ENCODE results near the gene FBXO36. TPM values are rescaled to one million over a fixed set of nuclear protein-coding genes. Genes with fewer than 3 reads are reported as not detected.

The FBXO36 gene
- total RNA-seq, 2 experiments from 2014 or later: 1.0 to 1.1 TPM

GRCh38 chr2:229980431-229981184 lies 58.3 kb downstream of the FBXO36 start:
- POLR2A ChIA-PET: no interaction called here
- no peaks in the 10 kb centered on the region for H3K27me3 Mint-ChIP-seq (ENCODE audit: low read depth)
- H3K36me3 Mint-ChIP-seq (ENCODE audit: low read depth): no peaks in the 10 kb centered on the region
- no peak overlapping the region for H3K4me3 Mint-ChIP-seq
- no peak overlapping the region for H3K27ac Mint-ChIP-seq
- H3K9me3 Mint-ChIP-seq (ENCODE audit: insufficient read depth): no peaks in the 10 kb centered on the region
- CTCF ChIA-PET: interaction anchor here (0.8 kb wide), 1 partner anchor 28 kb away, joined by 3 read pairs; no protein-coding TSS in a partner anchor
- DNase-seq: peak; percentile 21
- H3K4me1 Mint-ChIP-seq (ENCODE audit: low read depth): peaks cover 5% of the 10 kb centered on the region
- no peak for ATAC-seq

DNA sequence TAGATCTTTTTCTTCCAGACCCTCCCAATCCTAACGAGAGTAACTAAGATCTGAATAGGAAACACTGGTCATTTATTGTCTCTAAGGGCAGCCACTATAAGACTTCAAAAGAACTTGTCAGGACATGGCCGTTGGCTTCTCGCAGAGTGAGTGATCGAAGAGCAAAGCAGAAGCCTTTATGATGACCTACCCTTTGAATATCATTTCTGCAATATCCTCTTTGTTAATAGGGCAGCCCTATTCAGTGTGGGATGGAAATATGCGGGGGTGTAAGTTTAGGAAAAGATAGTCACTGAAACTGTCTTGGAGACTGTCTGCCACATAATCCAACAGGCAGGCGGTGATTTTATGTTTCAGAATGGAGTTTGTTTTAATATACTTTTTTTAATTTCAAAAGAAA lies 70.9 kb downstream of the FBXO36 start:
- Mint-ChIP-seq H3K4me3 (no peak overlapping the region), H3K36me3 (ENCODE audit: low read depth) (no peaks in the 10 kb centered on the region), H3K9me3 (ENCODE audit: insufficient read depth) (no peaks in the 10 kb centered on the region), H3K4me1 (ENCODE audit: low read depth) (no peaks in the 10 kb centered on the region), H3K27ac (no peak overlapping the region), H3K27me3 (ENCODE audit: low read depth) (no peaks in the 10 kb centered on the region)
- POLR2A ChIA-PET: no interaction called here
- ATAC-seq (no peak), DNase-seq (no peak)
- CTCF ChIA-PET: no interaction called here

GRCh38 chr2:229996320-229996719 lies 74.0 kb downstream of the FBXO36 start:
- POLR2A ChIA-PET: no interaction called here
- H3K36me3 Mint-ChIP-seq (ENCODE audit: low read depth): no peaks in the 10 kb centered on the region
- no peak overlapping the region for H3K27ac Mint-ChIP-seq
- CTCF ChIA-PET: interaction anchor here (1.9 kb wide), 1 partner anchor 12 kb away, joined by 7 read pairs; no protein-coding TSS in a partner anchor
- no peak for DNase-seq
- H3K4me1 Mint-ChIP-seq (ENCODE audit: low read depth): peaks cover 2% of the 10 kb centered on the region
- no peak overlapping the region for H3K4me3 Mint-ChIP-seq
- no peak for ATAC-seq
- no peaks in the 10 kb centered on the region for H3K27me3 Mint-ChIP-seq (ENCODE audit: low read depth)
- no peaks in the 10 kb centered on the region for H3K9me3 Mint-ChIP-seq (ENCODE audit: insufficient read depth)

DNA sequence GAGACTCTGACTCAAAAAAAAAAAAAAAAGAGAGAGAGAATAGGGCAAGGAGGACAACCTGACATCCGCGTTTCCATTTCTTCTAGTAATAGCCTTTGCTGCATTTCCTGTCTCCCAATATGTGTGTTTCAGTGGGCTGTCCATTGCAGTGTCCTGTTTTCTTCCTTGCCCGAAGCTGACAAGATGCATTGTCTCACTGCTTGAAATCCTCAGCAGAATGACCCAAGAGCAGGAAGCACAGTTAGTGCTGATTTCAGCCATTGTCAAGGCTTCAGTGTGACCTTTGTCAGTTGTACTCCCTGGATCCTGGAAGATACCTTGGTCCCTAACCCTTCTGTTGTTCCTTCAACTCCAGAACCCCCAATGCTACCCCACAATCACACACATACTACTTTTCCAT lies 75.3 kb downstream of the FBXO36 start:
- no peak for DNase-seq
- POLR2A ChIA-PET: no interaction called here
- CTCF ChIA-PET: interaction anchor here (1.9 kb wide), 1 partner anchor 11 kb away, joined by 7 read pairs; no protein-coding TSS in a partner anchor

DNA sequence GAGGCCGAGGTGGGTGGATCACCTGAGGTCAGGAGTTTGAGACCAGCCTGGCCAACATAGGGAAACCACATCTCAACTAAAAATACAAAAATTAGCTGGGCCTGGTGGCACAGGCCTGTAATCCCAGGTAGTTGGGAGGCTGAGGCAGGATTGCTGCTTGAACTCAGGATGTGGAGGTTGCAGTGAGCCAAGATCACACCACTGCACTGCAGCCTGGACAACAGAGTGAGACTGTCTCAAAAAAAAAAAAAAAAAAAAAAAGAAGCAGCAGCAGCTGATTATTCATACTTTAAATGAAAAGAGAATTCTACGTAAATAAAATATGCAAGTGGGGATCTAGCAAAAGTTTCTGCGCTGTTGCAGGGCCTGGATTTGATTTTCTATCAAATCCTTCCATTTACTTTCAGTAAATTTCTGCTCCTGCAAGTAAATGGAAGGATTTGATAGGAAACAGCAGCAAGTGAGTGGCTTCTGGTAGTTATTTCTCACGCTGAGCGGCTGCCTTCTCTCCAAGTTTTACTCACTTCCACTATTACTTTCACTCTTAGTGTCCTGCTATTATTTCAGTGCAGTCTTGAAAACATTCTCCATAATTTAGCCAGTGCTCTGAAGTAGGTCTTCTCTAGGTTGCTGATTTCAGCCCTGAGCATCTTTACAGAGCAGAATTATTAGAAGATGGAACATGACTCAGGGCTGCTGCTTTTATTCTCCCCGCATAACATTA lies 78.0 kb downstream of the FBXO36 start:
- DNase-seq: no peak
- no peak for ATAC-seq
- H3K36me3 Mint-ChIP-seq (ENCODE audit: low read depth): no peaks in the 10 kb centered on the region
- ChIA-PET POLR2A (no interaction called here), CTCF (interaction anchor here (1.0 kb wide), 1 partner anchor 8 kb away, joined by 4 read pairs; no protein-coding TSS in a partner anchor)
- H3K4me1 Mint-ChIP-seq (ENCODE audit: low read depth): peaks cover 2% of the 10 kb centered on the region
- no peaks in the 10 kb centered on the region for H3K27me3 Mint-ChIP-seq (ENCODE audit: low read depth)
- no peaks in the 10 kb centered on the region for H3K9me3 Mint-ChIP-seq (ENCODE audit: insufficient read depth)
- no peak overlapping the region for H3K27ac Mint-ChIP-seq
- no peak overlapping the region for H3K4me3 Mint-ChIP-seq

More for the DNA sequence above, 75.3 kb downstream of the FBXO36 start:
- Mint-ChIP-seq H3K27ac (no peak overlapping the region), H3K9me3 (ENCODE audit: insufficient read depth) (no peaks in the 10 kb centered on the region), H3K36me3 (ENCODE audit: low read depth) (no peaks in the 10 kb centered on the region), H3K4me3 (no peak overlapping the region), H3K4me1 (ENCODE audit: low read depth) (peaks cover 2% of the 10 kb centered on the region), H3K27me3 (ENCODE audit: low read depth) (no peaks in the 10 kb centered on the region)
- no peak for ATAC-seq

DNA sequence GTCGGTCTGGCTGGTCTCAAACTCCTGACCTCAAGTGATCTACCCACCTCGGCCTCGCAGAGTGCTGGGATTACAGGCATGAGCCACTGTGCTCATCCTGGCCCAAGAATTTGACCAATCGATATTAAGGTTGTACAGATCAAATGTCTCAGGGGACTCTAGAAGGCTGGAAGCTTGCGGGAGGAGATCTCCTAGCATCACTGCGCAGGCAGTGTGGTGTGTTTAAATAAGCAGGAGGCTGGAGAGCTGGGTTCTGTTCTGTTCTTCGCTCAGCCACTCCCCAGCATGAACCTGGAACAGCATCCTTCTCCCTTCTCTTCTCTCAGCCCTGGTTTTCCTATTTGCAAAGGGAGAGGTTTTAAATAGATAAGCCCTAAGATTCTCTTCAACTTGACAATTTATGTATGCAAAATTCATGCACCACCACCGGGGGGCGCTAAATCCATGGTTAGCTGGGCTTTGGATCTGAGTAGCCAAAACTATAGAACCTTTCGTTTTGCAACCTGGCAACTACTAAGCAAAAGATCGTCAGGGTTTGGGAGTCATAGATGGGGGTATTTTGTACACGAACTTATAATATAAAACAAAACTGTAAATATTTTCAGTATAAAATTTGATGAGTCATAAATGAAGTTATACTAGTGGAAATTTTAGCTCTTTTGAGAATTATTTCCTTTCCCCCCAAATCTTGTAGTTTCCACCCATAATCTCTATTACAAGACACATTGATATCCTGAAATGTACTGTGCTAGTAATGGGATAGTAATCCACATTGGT lies 85.8 kb downstream of the FBXO36 start:
- peaks cover 7% of the 10 kb centered on the region for H3K4me1 Mint-ChIP-seq (ENCODE audit: low read depth)
- DNase-seq (peak; percentile 88), ATAC-seq (peak; percentile 76)
- H3K27me3 Mint-ChIP-seq (ENCODE audit: low read depth): no peaks in the 10 kb centered on the region
- CTCF ChIA-PET: interaction anchor here (0.6 to 2.8 kb wide), 29 partner anchors 8 to 816 kb away, joined by 3 to 34 read pairs (median 4); partner anchors contain the start of genes SLC16A14 and TRIP12
- POLR2A ChIA-PET: no interaction called here
- H3K27ac Mint-ChIP-seq: no peak overlapping the region
- no peak overlapping the region for H3K4me3 Mint-ChIP-seq
- no peaks in the 10 kb centered on the region for H3K36me3 Mint-ChIP-seq (ENCODE audit: low read depth)
- H3K9me3 Mint-ChIP-seq (ENCODE audit: insufficient read depth): no peaks in the 10 kb centered on the region

DNA sequence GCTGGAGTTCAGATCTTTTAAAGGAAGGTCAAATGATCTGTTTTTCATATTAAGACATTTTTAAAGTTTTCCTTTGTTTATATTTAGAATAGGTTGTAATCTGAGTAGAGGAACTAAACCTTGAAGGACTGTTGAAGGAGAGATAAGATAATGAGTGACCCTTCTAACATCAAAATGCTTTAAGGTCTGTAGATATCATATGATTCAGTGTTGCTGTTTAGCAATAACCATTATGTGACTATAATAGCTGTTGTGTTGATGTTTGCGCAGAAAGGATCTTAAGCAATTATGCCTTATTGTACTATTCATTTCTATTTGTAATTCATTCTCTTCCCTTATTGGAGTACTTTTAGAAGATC lies 86.4 kb downstream of the FBXO36 start:
- DNase-seq: no peak
- no peak overlapping the region for H3K4me3 Mint-ChIP-seq
- peaks cover 7% of the 10 kb centered on the region for H3K4me1 Mint-ChIP-seq (ENCODE audit: low read depth)
- ATAC-seq: no peak
- H3K27ac Mint-ChIP-seq: no peak overlapping the region
- H3K36me3 Mint-ChIP-seq (ENCODE audit: low read depth): no peaks in the 10 kb centered on the region
- ChIA-PET POLR2A (no interaction called here), CTCF (interaction anchor here (0.6 to 2.8 kb wide), 29 partner anchors 9 to 816 kb away, joined by 3 to 34 read pairs (median 4); partner anchors contain the start of genes SLC16A14 and TRIP12)
- H3K27me3 Mint-ChIP-seq (ENCODE audit: low read depth): no peaks in the 10 kb centered on the region
- no peaks in the 10 kb centered on the region for H3K9me3 Mint-ChIP-seq (ENCODE audit: insufficient read depth)

- Mint-ChIP-seq H3K4me1 (ENCODE audit: low read depth) (peaks cover 7% of the 10 kb centered on the region), H3K27me3 (ENCODE audit: low read depth) (no peaks in the 10 kb centered on the region), H3K27ac (no peak overlapping the region), H3K9me3 (ENCODE audit: insufficient read depth) (no peaks in the 10 kb centered on the region), H3K4me3 (no peak overlapping the region), H3K36me3 (ENCODE audit: low read depth) (no peaks in the 10 kb centered on the region)
- DNase-seq (no peak), ATAC-seq (no peak)
- ChIA-PET POLR2A (no interaction called here), CTCF (interaction anchor here (2.7 kb wide), 1 partner anchor 58 kb away, joined by 26 read pairs; the partner anchor contains the start of gene SLC16A14)
Observed at GRCh38 chr2:230010501-230010900, 88.2 kb downstream of the FBXO36 start.

DNA sequence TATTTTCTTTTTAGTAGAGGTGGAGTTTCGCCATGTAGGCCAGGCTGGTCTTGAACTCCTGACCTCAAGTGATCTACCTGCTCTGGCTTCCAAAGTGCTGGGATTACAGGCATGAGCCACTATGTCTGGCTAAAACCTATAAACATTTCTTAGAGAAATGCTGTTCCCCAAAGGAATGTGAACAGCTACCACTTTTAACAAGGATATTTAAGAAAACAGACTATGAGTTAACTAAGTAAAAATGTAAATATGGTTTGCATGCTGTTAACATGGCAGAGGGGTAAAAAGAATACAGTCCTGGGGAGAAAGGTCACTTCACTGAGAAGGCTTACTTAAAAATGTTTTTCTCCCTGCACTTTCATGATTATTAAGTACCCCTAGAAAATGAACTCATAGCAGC lies 89.3 kb downstream of the FBXO36 start:
- ChIA-PET POLR2A (interaction anchor here (0.7 kb wide), 1 partner anchor 351 kb away, joined by 3 read pairs; no protein-coding TSS in a partner anchor), CTCF (no interaction called here)
- no peak for ATAC-seq
- no peaks in the 10 kb centered on the region for H3K36me3 Mint-ChIP-seq (ENCODE audit: low read depth)
- no peak for DNase-seq
- no peak overlapping the region for H3K27ac Mint-ChIP-seq
- no peak overlapping the region for H3K4me3 Mint-ChIP-seq
- H3K27me3 Mint-ChIP-seq (ENCODE audit: low read depth): peaks cover 3% of the 10 kb centered on the region
- H3K9me3 Mint-ChIP-seq (ENCODE audit: insufficient read depth): no peaks in the 10 kb centered on the region
- peaks cover 7% of the 10 kb centered on the region for H3K4me1 Mint-ChIP-seq (ENCODE audit: low read depth)

GRCh38 chr2:230012267-230012884 lies 90.1 kb downstream of the FBXO36 start:
- Mint-ChIP-seq H3K36me3 (ENCODE audit: low read depth) (no peaks in the 10 kb centered on the region), H3K4me3 (no peak overlapping the region), H3K27ac (no peak overlapping the region), H3K9me3 (ENCODE audit: insufficient read depth) (no peaks in the 10 kb centered on the region), H3K27me3 (ENCODE audit: low read depth) (peaks cover 3% of the 10 kb centered on the region), H3K4me1 (ENCODE audit: low read depth) (peaks cover 7% of the 10 kb centered on the region)
- ATAC-seq (no peak), DNase-seq (no peak)
- ChIA-PET POLR2A (interaction anchor here (0.6 kb wide), 1 partner anchor 10 kb away, joined by 3 read pairs; no protein-coding TSS in a partner anchor), CTCF (interaction anchor here (0.8 to 1.0 kb wide), 2 partner anchors 15 to 147 kb away, joined by 3 read pairs; no protein-coding TSS in a partner anchor)

- Mint-ChIP-seq H3K27me3 (ENCODE audit: low read depth) (peaks cover 6% of the 10 kb centered on the region), H3K9me3 (ENCODE audit: insufficient read depth) (no peaks in the 10 kb centered on the region), H3K4me3 (no peak overlapping the region), H3K4me1 (ENCODE audit: low read depth) (no peaks in the 10 kb centered on the region), H3K27ac (no peak overlapping the region), H3K36me3 (ENCODE audit: low read depth) (no peaks in the 10 kb centered on the region)
- CTCF ChIA-PET: no interaction called here
- DNase-seq (no peak), ATAC-seq (no peak)
- POLR2A ChIA-PET: no interaction called here
Observed at GRCh38 chr2:230016844-230017243, 94.5 kb downstream of the FBXO36 start.
